H1 (cell line): ENCODE results near the gene PAX3. TPM values are rescaled to one million over a fixed set of nuclear protein-coding genes. Genes with fewer than 3 reads are reported as not detected.

Source experiments
- polyA plus RNA-seq, 7 experiments: library from polyadenylated mRNA; depleted of rRNA in 3 of 7; stranded (reverse) in 5 of 7; unstranded in 2 of 7; fragments of >200 nt in 5 of 7; fragments of 200-250 nt in 2 of 7; gene quantifications; 1 replicate in 5 of 7; 2 replicates in 1 of 7; 4 replicates in 1 of 7; pipeline versions ENCODE4 v1.2.1 to v1.2.3, GENCODE V29; 2011 to 2013; ENCODE audit warnings: missing spikeins in 2 of 7, mixed read lengths in 2 of 7
- total RNA-seq: library from RNA; stranded (reverse); fragmentation: NEBNext Ultra II Directional; extraction: Animal tissue kit (Norgen Biotek cat#: 25700); gene quantifications from 2 replicates; pipeline ENCODE4 v1.2.1, GENCODE V29; 2021
- TF ChIP-seq, protein P1 (sequence below): IDR thresholded peaks from 2 replicates; pipeline ENCODE4 v1.6.1; 2011; ENCODE audit warnings: low read length, improper control_type of control experiment

Gene PAX3
- total and polyA plus RNA-seq, 2 of the 8 experiments (the other 6 are each of a cell fraction or from before 2014, with no cell fraction given), result 0.33 TPM; not detected in 1

DNA sequence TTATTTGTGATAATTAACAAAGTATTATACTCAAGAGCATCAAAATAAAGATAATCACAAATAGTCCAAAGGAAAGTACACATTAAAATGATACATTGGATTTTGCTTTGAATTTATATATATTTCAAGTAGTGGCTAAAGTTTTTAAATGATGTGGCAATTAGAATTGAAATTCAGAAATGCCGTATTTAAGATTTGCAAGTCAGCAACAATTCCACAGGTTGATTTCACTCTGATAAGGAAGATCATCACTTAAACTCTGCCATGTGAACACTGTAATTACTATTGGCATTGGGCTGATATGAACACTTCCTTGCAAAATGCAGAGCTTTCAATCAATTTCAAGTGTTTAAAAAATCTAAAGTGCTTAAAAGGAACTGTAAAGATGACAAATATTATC lies 39.6 kb upstream of the PAX3 start (continued):
- TF ChIP-seq, protein P1, sequence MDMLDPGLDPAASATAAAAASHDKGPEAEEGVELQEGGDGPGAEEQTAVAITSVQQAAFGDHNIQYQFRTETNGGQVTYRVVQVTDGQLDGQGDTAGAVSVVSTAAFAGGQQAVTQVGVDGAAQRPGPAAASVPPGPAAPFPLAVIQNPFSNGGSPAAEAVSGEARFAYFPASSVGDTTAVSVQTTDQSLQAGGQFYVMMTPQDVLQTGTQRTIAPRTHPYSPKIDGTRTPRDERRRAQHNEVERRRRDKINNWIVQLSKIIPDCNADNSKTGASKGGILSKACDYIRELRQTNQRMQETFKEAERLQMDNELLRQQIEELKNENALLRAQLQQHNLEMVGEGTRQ, result no peak
